Tracheal epithelial cell (primary cell): ENCODE data around the gene BRI3. TPM values are rescaled to one million over a fixed set of nuclear protein-coding genes. Genes with fewer than 3 reads are reported as not detected.

Experiments
- total RNA-seq: library from RNA; depleted of rRNA; stranded (reverse); fragments of >200 nt; gene quantifications from 2 replicates; pipeline ENCODE4 v1.2.1, GENCODE V29; 2014

The BRI3 gene
- 24.8 and 36.9 TPM in 2 replicates for total RNA-seq

GRCh38 chr7:98280791-98281756, at the start of gene BRI3:
BRI3 (plus strand) TSS chr7:98281686; CDS start chr7:98281796, 110 bp downstream.

GRCh38 chr7:98251601-98252424, 29.7 kb upstream of the BRI3 start, which contains the start of gene TECPR1:
TECPR1 (minus strand) TSS chr7:98252232; CDS start chr7:98246146, 6,086 bp downstream.

Other genes starting within 250 kb of the BRI3 start
- gene LMTK2, start 174.8 kb upstream of the BRI3 start, total RNA-seq: 13.0 and 14.9 TPM in 2 replicates
- 0.85 and 3.4 TPM in 2 replicates for gene BHLHA15, start 70.2 kb upstream of the BRI3 start, total RNA-seq
- gene TECPR1, start 29.5 kb upstream of the BRI3 start, total RNA-seq: 6.4 and 17.1 TPM in 2 replicates
- gene BAIAP2L1, start 119.4 kb downstream of the BRI3 start, total RNA-seq: 21.9 and 25.6 TPM in 2 replicates